Right renal cortex interstitium (tissue), 3 donors: ENCODE results near the gene VWA8. TPM values are rescaled to one million over a fixed set of nuclear protein-coding genes. Genes with fewer than 3 reads are reported as not detected.
"Not testable (repeated sequence)": the region's sequence is repeated elsewhere in the genome, so short reads cannot be mapped to it uniquely, and the experiment has no call there.

ENCODE experiments used
- DNase-seq, 3 donors: peaks; one replicate each; pipeline ENCODE4 v3.0.0-alpha.2; 2013; ENCODE audit warnings: low read depth in 3 of 3, low spot score in 2 of 3
- polyA plus RNA-seq, 3 donors: library from polyadenylated mRNA; unstranded; fragments of 120-200 nt; gene quantifications; one replicate each; pipeline ENCODE4 v1.2.1, GENCODE V29; 2013; ENCODE audit not compliant: insufficient read length in 3 of 3

VWA8 gene
- polyA plus RNA-seq, 3 donors: 20.5 to 23.8 (median 21.5) TPM

- no peak for DNase-seq
These were observed 359.0 kb downstream of the VWA8 start for GRCh38 chr13:41601718-41602445.

GRCh38 chr13:41599619-41600018, 361.3 kb downstream of the VWA8 start:
- no peak for DNase-seq

GRCh38 chr13:41597348-41598041, 363.4 kb downstream of the VWA8 start:
- no peak for DNase-seq

- DNase-seq: no peak
These were observed 364.7 kb downstream of the VWA8 start for GRCh38 chr13:41596190-41596589.

- no peak for DNase-seq
These were observed 365.6 kb downstream of the VWA8 start for GRCh38 chr13:41595298-41595697.

GRCh38 chr13:41590643-41591042, 370.3 kb downstream of the VWA8 start:
- no peak for DNase-seq

- DNase-seq: no peak
These were observed 370.8 kb downstream of the VWA8 start for GRCh38 chr13:41590122-41590521.

- no peak for DNase-seq
These were observed 371.5 kb downstream of the VWA8 start for GRCh38 chr13:41589434-41589833.

- no peak for DNase-seq
These were observed 372.0 kb downstream of the VWA8 start for GRCh38 chr13:41588899-41589298.

- no peak for DNase-seq
These were observed 372.5 kb downstream of the VWA8 start for GRCh38 chr13:41588448-41588847.

- no peak for DNase-seq
These were observed 373.4 kb downstream of the VWA8 start for GRCh38 chr13:41587490-41587889.

GRCh38 chr13:41586216-41586615, 374.7 kb downstream of the VWA8 start:
- DNase-seq: no peak

GRCh38 chr13:41582027-41582463, 378.9 kb downstream of the VWA8 start:
- DNase-seq: no peak

- no peak for DNase-seq
These were observed 380.6 kb downstream of the VWA8 start for GRCh38 chr13:41580345-41580744.

GRCh38 chr13:41579881-41580280, 381.0 kb downstream of the VWA8 start:
- no peak for DNase-seq

GRCh38 chr13:41579168-41579567, 381.7 kb downstream of the VWA8 start:
- no peak for DNase-seq

- no peak for DNase-seq
These were observed 382.5 kb downstream of the VWA8 start for GRCh38 chr13:41578371-41578770.

- DNase-seq: no peak
These were observed 383.5 kb downstream of the VWA8 start for GRCh38 chr13:41577436-41577835.

GRCh38 chr13:41573640-41574039, 387.3 kb downstream of the VWA8 start:
- not testable (repeated sequence) for DNase-seq

- not testable (repeated sequence) for DNase-seq
These were observed 389.0 kb downstream of the VWA8 start for GRCh38 chr13:41571817-41572340.

GRCh38 chr13:41568972-41569351, 391.9 kb downstream of the VWA8 start:
- no peak for DNase-seq
